NK-92 treated with Interleukin-12 subunit alpha and Interleukin-12 subunit beta, amount 100 ng/mL, for 24 hours (cell line): ENCODE data around the gene SAPCD1.
"Not testable (repeated sequence)": the region's sequence is repeated elsewhere in the genome, so short reads cannot be mapped to it uniquely, and the experiment has no call there.

ENCODE experiments used
- DNase-seq: peaks from one replicate; lab custom pipeline; 2025; lab: John Stamatoyannopoulos, UW

The SAPCD1 gene

GRCh38 chr6:31801031-31801927 is 38.8 kb downstream of the SAPCD1 start:
- not testable (repeated sequence) for DNase-seq

GRCh38 chr6:31805939-31806469 is 43.5 kb downstream of the SAPCD1 start:
- no peak for DNase-seq

- DNase-seq = peak; percentile 98
Measured at GRCh38 chr6:31806470-31807272, 44.2 kb downstream of the SAPCD1 start, which contains the start of gene LSM2. LSM2 (minus strand) TSS chr6:31806966; CDS start chr6:31806757, 209 bp downstream.

- not testable (repeated sequence) for DNase-seq
Measured at GRCh38 chr6:31808599-31808998, 46.1 kb downstream of the SAPCD1 start.

GRCh38 chr6:31811645-31812044 is 49.2 kb downstream of the SAPCD1 start:
- no peak for DNase-seq

DNA sequence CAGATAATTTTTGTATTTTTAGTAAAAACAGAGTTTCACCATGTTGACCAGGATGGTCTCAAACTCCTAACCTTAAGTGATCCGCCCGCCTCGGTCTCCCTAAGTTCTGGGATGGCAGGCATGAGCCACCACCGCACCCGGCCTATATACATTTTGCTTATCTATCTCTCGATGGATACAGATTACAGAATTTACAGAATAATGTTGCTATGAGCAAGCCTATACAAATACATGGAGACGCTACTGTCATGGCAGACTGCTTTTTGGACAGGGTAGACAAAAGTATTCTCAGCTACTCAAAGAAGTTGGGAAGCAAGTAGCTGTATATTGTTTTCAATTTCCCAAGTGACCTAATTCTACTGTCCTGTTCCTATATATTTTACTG is 51.0 kb downstream of the SAPCD1 start:
- no peak for DNase-seq
